Measurements from ENCODE around the gene KIF5C.

The KIF5C gene

GRCh38 chr2:148874868-148875341 is at the start of gene KIF5C:
KIF5C (plus strand) TSS chr2:148875227; CDS start chr2:148875618, 391 bp downstream.
- Histone ChIP-seq H3K27me3 (ENCODE audit: control insufficient read depth in 5 of 5, insufficient read depth in 4 of 5, low read length in 5 of 5) (peaks cover 12 to 25% (median 19%) of the 10 kb centered on the region in 5 donors), H3K9ac (ENCODE audit: low read length in 5 of 5) (no peak within 1 kb of the TSS), H3K36me3 (ENCODE audit: control insufficient read depth in 5 of 5, insufficient read depth in 5 of 5, low read length in 5 of 5) (no peaks in the 10 kb centered on the region), H3K4me1 (ENCODE audit: control insufficient read depth in 5 of 5, insufficient read depth in 5 of 5, low read length in 5 of 5) (peaks cover 3 to 20% (median 15%) of the 10 kb centered on the region in 5 donors), H3K4me3 (ENCODE audit: low read depth in 1 of 5, low read length in 5 of 5) (peak within 1 kb of the TSS; percentile 29 to 54 (median 44)), H3K27ac (ENCODE audit: low read depth, low read length) (no peak within 1 kb of the TSS), H3K9me3 (ENCODE audit: control insufficient read depth in 5 of 5, low read length in 5 of 5) (peaks cover 0 to 3% (median 0%) of the 10 kb centered on the region in 5 donors)

- Histone ChIP-seq H3K4me1 (ENCODE audit: control insufficient read depth in 5 of 5, insufficient read depth in 5 of 5, low read length in 5 of 5) (peaks cover 0 to 6% (median 0%) of the 10 kb centered on the region in 5 donors), H3K27ac (ENCODE audit: low read depth, low read length) (no peak overlapping the region), H3K9ac (ENCODE audit: low read length in 5 of 5) (no peak overlapping the region), H3K36me3 (ENCODE audit: control insufficient read depth in 5 of 5, insufficient read depth in 5 of 5, low read length in 5 of 5) (no peaks in the 10 kb centered on the region), H3K9me3 (ENCODE audit: control insufficient read depth in 5 of 5, low read length in 5 of 5) (no peaks in the 10 kb centered on the region), H3K4me3 (ENCODE audit: low read depth in 1 of 5, low read length in 5 of 5) (no peak overlapping the region), H3K27me3 (ENCODE audit: control insufficient read depth in 5 of 5, insufficient read depth in 4 of 5, low read length in 5 of 5) (peaks cover 0 to under 1% (median 0%) of the 10 kb centered on the region in 5 donors)
Measured at GRCh38 chr2:148826791-148827190, 48.2 kb upstream of the KIF5C start.

DNA sequence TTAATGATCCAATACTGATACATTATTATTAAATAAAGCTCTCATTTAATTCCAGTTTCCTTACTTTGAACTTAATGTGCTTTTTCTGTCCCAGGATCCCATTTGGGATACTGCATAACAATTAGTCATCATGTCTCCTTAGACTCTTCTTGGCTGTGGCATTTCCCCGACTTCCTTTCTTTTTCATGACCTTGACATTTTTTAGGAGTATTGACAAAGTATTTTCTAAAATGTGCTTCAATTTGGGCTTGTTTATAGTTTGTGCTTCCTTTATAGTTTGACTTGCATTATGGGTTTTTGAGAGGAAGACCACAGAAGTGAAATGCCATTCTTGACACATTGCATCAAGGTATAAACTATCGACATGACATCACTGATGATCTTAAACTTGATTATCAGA is 46.1 kb upstream of the KIF5C start:
- H3K9ac ChIP-seq (ENCODE audit: low read length in 5 of 5) = no peak overlapping the region
- H3K36me3 ChIP-seq (ENCODE audit: control insufficient read depth in 5 of 5, insufficient read depth in 5 of 5, low read length in 5 of 5) = no peaks in the 10 kb centered on the region
- no peak overlapping the region for H3K4me3 ChIP-seq (ENCODE audit: low read depth in 1 of 5, low read length in 5 of 5)
- H3K9me3 ChIP-seq (ENCODE audit: control insufficient read depth in 5 of 5, low read length in 5 of 5) = no peaks in the 10 kb centered on the region
- H3K27ac ChIP-seq (ENCODE audit: low read depth, low read length) = no peak overlapping the region
- H3K27me3 ChIP-seq (ENCODE audit: control insufficient read depth in 5 of 5, insufficient read depth in 4 of 5, low read length in 5 of 5) = peaks cover 0 to 3% (median 0%) of the 10 kb centered on the region in 5 donors
- peaks cover 0 to 6% (median 0%) of the 10 kb centered on the region in 5 donors for H3K4me1 ChIP-seq (ENCODE audit: control insufficient read depth in 5 of 5, insufficient read depth in 5 of 5, low read length in 5 of 5)

- Histone ChIP-seq H3K4me1 (ENCODE audit: control insufficient read depth in 5 of 5, insufficient read depth in 5 of 5, low read length in 5 of 5) (peaks cover 0 to 6% (median 0%) of the 10 kb centered on the region in 5 donors), H3K27ac (ENCODE audit: low read depth, low read length) (no peak overlapping the region), H3K9ac (ENCODE audit: low read length in 5 of 5) (no peak overlapping the region), H3K9me3 (ENCODE audit: control insufficient read depth in 5 of 5, low read length in 5 of 5) (no peaks in the 10 kb centered on the region), H3K27me3 (ENCODE audit: control insufficient read depth in 5 of 5, insufficient read depth in 4 of 5, low read length in 5 of 5) (peaks cover 0 to 3% (median 0%) of the 10 kb centered on the region in 5 donors), H3K36me3 (ENCODE audit: control insufficient read depth in 5 of 5, insufficient read depth in 5 of 5, low read length in 5 of 5) (no peaks in the 10 kb centered on the region), H3K4me3 (ENCODE audit: low read depth in 1 of 5, low read length in 5 of 5) (no peak overlapping the region)
Measured at GRCh38 chr2:148829618-148830017, 45.4 kb upstream of the KIF5C start.

- no peak overlapping the region for H3K27ac ChIP-seq (ENCODE audit: low read depth, low read length)
- peaks cover 0 to 6% (median 0%) of the 10 kb centered on the region in 5 donors for H3K4me1 ChIP-seq (ENCODE audit: control insufficient read depth in 5 of 5, insufficient read depth in 5 of 5, low read length in 5 of 5)
- H3K9me3 ChIP-seq (ENCODE audit: control insufficient read depth in 5 of 5, low read length in 5 of 5) = no peaks in the 10 kb centered on the region
Measured at GRCh38 chr2:148832637-148833036, 42.4 kb upstream of the KIF5C start.

DNA sequence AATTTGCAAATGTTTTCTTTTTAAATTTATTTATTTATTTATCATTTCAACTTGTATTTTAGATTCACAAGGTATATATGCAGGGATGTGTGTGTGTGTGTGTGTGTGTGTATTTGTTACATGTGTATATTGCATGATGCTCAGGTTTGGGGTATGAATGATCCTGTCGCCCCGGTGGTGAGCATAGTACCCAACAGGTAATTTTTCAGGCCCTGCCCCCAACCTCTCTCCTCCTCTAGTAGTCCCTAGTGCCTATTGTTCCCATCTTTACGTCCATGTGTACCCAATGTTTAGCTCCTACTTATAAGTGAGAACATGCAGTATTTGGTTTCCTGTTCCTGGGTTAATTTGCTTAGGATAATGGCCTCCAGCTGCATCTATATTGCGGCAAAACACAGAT is 33.0 kb upstream of the KIF5C start:
- no peaks in the 10 kb centered on the region for H3K27me3 ChIP-seq (ENCODE audit: control insufficient read depth in 5 of 5, insufficient read depth in 4 of 5, low read length in 5 of 5)
- H3K9me3 ChIP-seq (ENCODE audit: control insufficient read depth in 5 of 5, low read length in 5 of 5) = no peaks in the 10 kb centered on the region
- no peaks in the 10 kb centered on the region for H3K4me1 ChIP-seq (ENCODE audit: control insufficient read depth in 5 of 5, insufficient read depth in 5 of 5, low read length in 5 of 5)
- H3K36me3 ChIP-seq (ENCODE audit: control insufficient read depth in 5 of 5, insufficient read depth in 5 of 5, low read length in 5 of 5) = no peaks in the 10 kb centered on the region
- H3K4me3 ChIP-seq (ENCODE audit: low read depth in 1 of 5, low read length in 5 of 5) = no peak overlapping the region
- no peak overlapping the region for H3K9ac ChIP-seq (ENCODE audit: low read length in 5 of 5)
- H3K27ac ChIP-seq (ENCODE audit: low read depth, low read length) = no peak overlapping the region

More at GRCh38 chr2:148832637-148833036, 42.4 kb upstream of the KIF5C start:
- H3K4me3 ChIP-seq (ENCODE audit: low read depth in 1 of 5, low read length in 5 of 5) = no peak overlapping the region
- no peaks in the 10 kb centered on the region for H3K36me3 ChIP-seq (ENCODE audit: control insufficient read depth in 5 of 5, insufficient read depth in 5 of 5, low read length in 5 of 5)
- peaks cover 0 to 3% (median 0%) of the 10 kb centered on the region in 5 donors for H3K27me3 ChIP-seq (ENCODE audit: control insufficient read depth in 5 of 5, insufficient read depth in 4 of 5, low read length in 5 of 5)
- no peak overlapping the region for H3K9ac ChIP-seq (ENCODE audit: low read length in 5 of 5)

GRCh38 chr2:148848146-148848545 is 26.9 kb upstream of the KIF5C start:
- H3K4me1 ChIP-seq (ENCODE audit: control insufficient read depth in 5 of 5, insufficient read depth in 5 of 5, low read length in 5 of 5) = no peaks in the 10 kb centered on the region
- H3K9me3 ChIP-seq (ENCODE audit: control insufficient read depth in 5 of 5, low read length in 5 of 5) = peaks cover 2 to 7% (median 5%) of the 10 kb centered on the region in 5 donors
- H3K27me3 ChIP-seq (ENCODE audit: control insufficient read depth in 5 of 5, insufficient read depth in 4 of 5, low read length in 5 of 5) = no peaks in the 10 kb centered on the region
- H3K4me3 ChIP-seq (ENCODE audit: low read depth in 1 of 5, low read length in 5 of 5) = no peak overlapping the region
- no peaks in the 10 kb centered on the region for H3K36me3 ChIP-seq (ENCODE audit: control insufficient read depth in 5 of 5, insufficient read depth in 5 of 5, low read length in 5 of 5)
- no peak overlapping the region for H3K9ac ChIP-seq (ENCODE audit: low read length in 5 of 5)
- no peak overlapping the region for H3K27ac ChIP-seq (ENCODE audit: low read depth, low read length)

DNA sequence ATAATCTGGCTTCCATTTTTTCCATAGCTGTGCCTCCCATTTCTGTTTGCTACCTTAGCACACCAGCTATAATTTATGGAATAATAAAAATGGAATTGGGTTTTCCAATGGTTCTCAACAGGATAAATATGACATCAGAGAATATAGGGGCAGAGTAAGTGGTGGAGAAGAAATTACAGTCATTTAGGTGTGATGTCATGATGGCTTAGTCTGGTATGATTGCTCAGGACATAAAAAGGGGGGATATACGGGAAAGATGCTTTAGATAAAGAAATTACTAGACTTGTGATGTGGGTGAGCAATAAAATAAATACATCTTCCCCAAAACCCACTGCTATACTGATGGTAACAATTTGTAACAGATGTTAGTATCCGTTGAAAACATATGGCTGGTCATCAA is 21.6 kb upstream of the KIF5C start:
- Histone ChIP-seq H3K4me1 (ENCODE audit: control insufficient read depth in 5 of 5, insufficient read depth in 5 of 5, low read length in 5 of 5) (no peaks in the 10 kb centered on the region), H3K36me3 (ENCODE audit: control insufficient read depth in 5 of 5, insufficient read depth in 5 of 5, low read length in 5 of 5) (no peaks in the 10 kb centered on the region), H3K9ac (ENCODE audit: low read length in 5 of 5) (no peak overlapping the region), H3K9me3 (ENCODE audit: control insufficient read depth in 5 of 5, low read length in 5 of 5) (peaks cover 0 to 5% (median 2%) of the 10 kb centered on the region in 5 donors), H3K4me3 (ENCODE audit: low read depth in 1 of 5, low read length in 5 of 5) (no peak overlapping the region), H3K27ac (ENCODE audit: low read depth, low read length) (no peak overlapping the region), H3K27me3 (ENCODE audit: control insufficient read depth in 5 of 5, insufficient read depth in 4 of 5, low read length in 5 of 5) (no peaks in the 10 kb centered on the region)

- H3K27me3 ChIP-seq (ENCODE audit: control insufficient read depth in 5 of 5, insufficient read depth in 4 of 5, low read length in 5 of 5) = no peaks in the 10 kb centered on the region
- H3K36me3 ChIP-seq (ENCODE audit: control insufficient read depth in 5 of 5, insufficient read depth in 5 of 5, low read length in 5 of 5) = no peaks in the 10 kb centered on the region
- no peak overlapping the region for H3K4me3 ChIP-seq (ENCODE audit: low read depth in 1 of 5, low read length in 5 of 5)
- H3K9me3 ChIP-seq (ENCODE audit: control insufficient read depth in 5 of 5, low read length in 5 of 5) = peaks cover 0 to 2% (median 0%) of the 10 kb centered on the region in 5 donors
- H3K4me1 ChIP-seq (ENCODE audit: control insufficient read depth in 5 of 5, insufficient read depth in 5 of 5, low read length in 5 of 5) = no peaks in the 10 kb centered on the region
- H3K27ac ChIP-seq (ENCODE audit: low read depth, low read length) = no peak overlapping the region
- H3K9ac ChIP-seq (ENCODE audit: low read length in 5 of 5) = no peak overlapping the region
Measured at GRCh38 chr2:148860037-148860436, 15.0 kb upstream of the KIF5C start.

DNA sequence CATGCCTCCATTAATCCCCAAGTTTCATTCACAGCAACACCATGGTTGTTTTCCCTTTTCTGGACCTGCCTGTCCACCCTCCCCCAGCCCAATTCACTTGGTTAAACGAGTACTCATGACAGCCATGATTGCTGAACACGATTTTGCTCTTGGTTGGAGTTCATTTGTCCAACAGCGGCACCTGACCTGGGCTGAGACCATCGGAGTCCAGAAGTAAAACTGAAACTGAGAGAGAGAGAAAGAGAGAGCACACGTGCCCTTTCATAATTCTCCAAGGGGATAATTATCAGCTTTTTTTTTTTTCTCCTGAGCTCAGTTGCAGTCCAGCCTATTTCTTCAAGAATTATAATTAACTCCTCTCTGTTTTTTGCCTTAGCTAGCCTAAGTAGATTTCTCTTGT is 13.7 kb upstream of the KIF5C start:
- Histone ChIP-seq H3K27ac (ENCODE audit: low read depth, low read length) (no peak overlapping the region), H3K9me3 (ENCODE audit: control insufficient read depth in 5 of 5, low read length in 5 of 5) (peaks cover 0 to 2% (median 0%) of the 10 kb centered on the region in 5 donors), H3K36me3 (ENCODE audit: control insufficient read depth in 5 of 5, insufficient read depth in 5 of 5, low read length in 5 of 5) (no peaks in the 10 kb centered on the region), H3K4me3 (ENCODE audit: low read depth in 1 of 5, low read length in 5 of 5) (no peak overlapping the region), H3K4me1 (ENCODE audit: control insufficient read depth in 5 of 5, insufficient read depth in 5 of 5, low read length in 5 of 5) (no peaks in the 10 kb centered on the region), H3K27me3 (ENCODE audit: control insufficient read depth in 5 of 5, insufficient read depth in 4 of 5, low read length in 5 of 5) (no peaks in the 10 kb centered on the region), H3K9ac (ENCODE audit: low read length in 5 of 5) (no peak overlapping the region)

All from subcutaneous abdominal adipose tissue (tissue), 5 donors.